Amygdala (tissue), 56 donors: ENCODE data around the gene PAK1.
"Not testable (repeated sequence)": the region's sequence is repeated elsewhere in the genome, so short reads cannot be mapped to it uniquely, and the experiment has no call there.

Experiments
- DNase-seq, 56 donors: peaks; one replicate each; lab custom pipeline; 2025; lab: John Stamatoyannopoulos, UW

The PAK1 gene

DNA sequence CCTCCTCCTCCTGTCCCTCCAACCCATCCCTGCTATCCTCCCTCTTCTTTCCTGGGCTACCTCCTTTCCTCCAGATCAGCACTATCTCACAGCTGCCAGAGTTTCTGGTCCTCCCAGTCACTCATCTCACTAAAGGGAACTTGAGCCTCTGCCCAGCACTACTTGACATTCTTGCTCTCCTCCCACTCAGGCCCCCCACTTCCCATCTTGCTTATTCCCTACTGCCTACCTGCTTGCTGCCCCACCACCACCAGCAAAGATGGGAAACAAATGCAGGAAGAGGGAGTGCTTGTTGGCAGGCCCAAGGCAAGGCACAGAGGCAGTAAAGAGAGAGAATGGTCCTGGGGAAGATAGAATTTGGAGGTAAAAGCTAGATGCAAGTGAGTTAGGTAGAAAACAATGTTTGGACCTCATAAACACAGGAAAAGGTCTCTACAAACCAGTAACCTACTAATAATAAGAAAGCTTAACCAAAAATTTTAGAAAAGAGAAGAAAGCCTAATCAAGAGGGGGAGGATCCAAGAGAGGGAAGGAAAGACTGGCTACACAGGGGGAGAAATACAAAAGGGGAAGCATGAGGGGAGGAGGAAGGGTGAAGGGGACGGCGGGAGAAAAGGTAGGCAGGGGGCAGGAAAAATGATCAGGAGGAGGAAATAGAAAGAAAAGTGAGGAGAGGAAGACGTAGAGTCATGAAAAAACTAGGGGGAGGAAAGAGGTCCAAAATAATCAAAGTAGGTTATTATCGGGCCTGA, 63.6 kb downstream of the PAK1 start:
- no peak for DNase-seq

DNA sequence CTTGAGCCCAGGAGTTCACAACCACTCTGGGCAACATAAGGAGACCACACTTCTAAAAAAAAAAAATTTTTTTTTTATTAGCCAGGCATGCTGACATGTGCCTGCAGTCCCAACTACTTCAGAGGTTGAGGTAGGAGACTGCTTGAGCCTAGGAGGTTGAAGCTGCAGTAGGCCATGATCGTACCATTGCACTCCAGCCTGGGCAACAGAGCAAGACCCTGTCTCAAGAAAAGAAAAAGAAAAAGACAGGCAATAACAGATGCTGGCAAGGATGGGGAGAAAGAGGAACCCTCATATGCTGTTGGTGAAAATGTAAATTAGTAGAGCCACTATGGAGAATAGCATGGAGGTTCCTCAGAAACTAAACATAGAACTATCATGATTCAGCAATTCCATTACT, 64.8 kb downstream of the PAK1 start:
- no peak for DNase-seq

- no peak for DNase-seq
These were observed 66.3 kb downstream of the PAK1 start for GRCh38 chr11:77407613-77408012.

DNA sequence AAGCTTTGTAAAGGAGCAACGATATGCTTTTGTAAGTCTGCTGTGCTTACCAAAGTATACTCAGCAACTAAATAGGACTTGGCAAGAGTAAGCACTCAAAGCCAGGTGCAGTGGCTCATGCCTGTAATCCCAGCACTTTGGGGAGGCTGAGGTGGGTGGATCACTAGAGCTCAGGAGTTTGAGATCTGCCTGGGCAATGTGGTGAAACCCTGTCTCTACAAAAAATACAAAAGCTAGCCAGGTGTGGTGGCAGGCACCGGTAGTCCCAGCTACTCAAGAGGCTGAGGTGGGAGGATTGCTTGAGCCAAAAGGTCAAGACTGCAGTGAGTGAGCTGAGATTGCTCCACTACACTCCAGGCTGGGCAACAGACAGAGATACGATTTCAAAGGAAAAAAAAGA, 67.5 kb downstream of the PAK1 start:
- no peak for DNase-seq

- no peak for DNase-seq
These were observed 70.7 kb downstream of the PAK1 start for GRCh38 chr11:77403211-77403610.

DNA sequence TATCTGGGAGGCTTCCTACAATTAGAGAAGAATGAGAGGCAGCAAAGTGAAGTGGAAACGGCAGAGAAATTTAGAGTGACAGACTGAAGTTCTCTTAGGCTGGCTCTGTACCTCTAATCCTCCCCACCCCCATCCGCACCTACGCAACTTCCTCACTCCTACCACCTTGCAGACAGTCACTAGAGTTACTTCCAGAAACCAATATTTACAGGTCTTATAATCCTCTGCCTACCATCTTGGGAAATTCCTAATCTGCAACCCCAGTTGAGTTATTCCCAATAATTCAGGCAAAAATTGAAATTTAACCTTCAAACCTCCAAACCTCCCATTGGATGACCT, 71.7 kb downstream of the PAK1 start:
- no peak for DNase-seq

DNA sequence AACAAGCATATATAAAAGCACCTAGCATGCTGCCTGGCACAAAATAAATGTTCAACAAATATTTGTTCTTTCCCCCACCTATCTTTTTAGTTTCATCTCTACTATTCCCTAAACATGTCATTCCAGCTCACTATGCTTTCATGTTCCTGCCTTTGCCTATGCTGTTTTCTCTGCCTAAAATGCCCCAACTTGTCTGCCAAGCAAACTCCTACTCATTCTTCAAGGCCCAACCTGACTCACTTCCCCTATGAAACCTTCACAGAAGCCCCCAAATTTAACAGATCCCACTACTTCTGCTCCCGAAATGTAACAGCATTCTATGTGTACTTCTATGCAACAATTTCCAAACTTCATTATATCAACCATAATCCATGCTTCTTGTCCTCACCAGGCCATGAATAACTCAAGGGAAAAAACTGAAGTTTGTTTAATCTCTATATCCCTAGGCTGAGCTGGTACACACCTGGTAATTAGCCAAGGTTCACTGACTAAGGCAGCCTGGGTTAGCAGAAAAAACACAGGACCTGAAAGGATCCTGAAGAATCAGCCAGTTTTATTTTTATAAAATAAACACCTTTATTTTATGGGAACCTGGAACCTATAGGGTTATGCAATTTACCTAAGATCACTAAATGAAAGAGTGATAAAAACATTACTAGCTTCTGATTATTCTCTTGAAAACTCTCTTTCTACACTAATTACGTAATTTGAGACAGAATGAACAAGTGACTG, 72.2 kb downstream of the PAK1 start:
- no peak for DNase-seq

- DNase-seq = no peak
These were observed 73.0 kb downstream of the PAK1 start for GRCh38 chr11:77400775-77401449.

DNA sequence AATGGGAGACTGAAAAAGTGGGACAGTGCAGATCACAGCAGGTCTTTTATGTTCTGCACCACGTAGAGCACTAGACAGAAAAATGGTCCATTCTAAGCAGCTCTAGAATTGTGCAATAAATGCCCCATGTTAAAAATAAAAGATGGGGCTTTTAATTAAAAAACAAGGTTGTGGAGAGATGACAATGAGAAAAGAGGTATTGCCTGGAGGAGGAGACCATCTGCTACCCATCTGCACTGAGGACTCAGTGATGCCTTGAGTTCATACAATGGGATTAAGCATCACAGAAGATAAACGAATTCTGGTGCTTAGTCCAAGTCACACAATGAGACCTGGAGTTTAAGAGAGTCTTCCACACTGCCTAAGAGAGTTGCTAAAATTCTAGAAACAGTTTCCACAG, 73.6 kb downstream of the PAK1 start:
- no peak for DNase-seq

DNA sequence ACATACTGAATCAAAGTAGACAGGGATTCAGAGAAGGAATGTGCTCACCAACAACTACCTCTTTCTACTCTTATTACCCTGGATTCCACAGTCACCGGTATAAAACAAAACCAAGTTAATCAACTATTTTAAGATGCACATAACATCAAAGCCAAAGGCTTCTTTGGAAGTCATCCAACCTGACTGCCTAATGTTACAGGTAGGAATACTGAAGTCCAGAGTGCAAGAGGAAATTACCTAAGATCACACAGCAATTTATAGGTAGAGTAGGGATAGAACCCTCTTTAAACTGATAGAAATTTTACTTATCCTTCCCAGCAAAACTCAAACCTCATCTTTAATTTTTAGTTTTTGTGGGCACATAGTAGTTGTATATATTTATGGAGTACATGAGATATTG, 76.3 kb downstream of the PAK1 start:
- DNase-seq = no peak

DNA sequence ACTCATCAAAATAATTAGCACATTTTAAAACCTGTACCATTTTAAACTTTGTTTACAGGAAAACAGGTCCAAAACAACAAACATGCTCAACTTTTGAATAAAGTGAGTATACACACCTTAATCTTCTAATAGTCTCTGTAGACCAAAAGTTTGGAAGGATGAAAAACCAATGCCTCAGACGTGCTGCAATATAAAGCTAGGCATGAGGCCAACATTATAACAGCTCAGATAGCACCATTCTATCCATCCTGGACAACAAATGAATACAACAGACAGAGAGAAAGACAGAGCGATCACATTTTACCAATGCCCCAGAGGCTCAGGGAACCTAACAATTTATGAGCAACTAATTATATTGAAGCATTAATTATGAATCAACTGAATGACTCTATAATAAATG, 77.0 kb downstream of the PAK1 start:
- no peak for DNase-seq

DNA sequence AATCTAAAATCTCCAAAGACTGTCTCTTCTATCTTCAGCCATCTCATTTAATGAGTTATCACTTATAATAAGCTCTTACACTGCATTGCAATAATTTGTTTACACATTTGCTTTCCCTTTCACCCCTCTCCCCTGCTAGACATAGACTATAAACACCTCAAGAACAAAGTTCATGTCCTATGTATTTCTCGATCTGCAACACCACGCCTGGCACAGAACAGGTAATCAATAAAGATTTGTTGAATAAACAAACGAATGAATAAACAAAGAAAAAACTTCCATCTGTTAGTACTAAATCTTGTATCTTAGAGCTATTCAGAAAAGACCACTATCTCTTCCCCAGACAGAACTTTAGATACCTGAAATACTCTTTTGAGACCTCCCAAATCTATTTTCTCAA, 77.6 kb downstream of the PAK1 start:
- DNase-seq = no peak

DNA sequence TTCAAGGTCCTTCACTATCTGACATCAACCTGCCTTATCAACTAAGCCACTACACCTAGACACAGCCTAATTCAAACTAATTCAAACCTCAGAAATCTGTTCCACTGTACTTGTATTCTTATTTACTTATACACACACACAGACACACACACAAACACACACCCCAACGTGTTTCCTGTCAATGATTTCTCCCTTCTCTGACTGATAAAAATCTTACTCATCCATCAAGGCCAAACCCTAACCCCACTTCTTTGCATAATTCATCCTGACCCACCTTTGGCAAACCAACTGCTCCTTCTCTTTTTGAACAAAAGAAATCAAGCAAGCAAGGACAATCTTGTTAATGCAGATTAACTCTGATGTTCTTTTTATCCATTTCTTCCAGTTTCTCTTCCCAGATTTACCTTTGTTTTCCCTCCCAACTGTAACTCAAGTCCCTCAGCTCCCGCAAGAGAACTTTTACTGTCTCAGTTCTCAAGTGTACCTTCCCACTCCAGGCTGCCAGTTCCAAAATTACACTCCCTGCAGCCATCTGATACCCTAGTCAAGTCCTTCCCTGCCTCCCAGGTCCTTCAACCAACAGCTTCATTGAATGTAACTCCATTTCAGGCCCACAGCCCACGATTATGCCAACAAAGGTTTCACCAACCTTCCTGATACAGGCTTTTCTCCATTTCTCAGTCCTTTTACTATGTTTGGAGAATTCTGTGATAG, 78.3 kb downstream of the PAK1 start:
- DNase-seq = no peak

GRCh38 chr11:77392842-77393241, 81.1 kb downstream of the PAK1 start:
- no peak for DNase-seq

DNA sequence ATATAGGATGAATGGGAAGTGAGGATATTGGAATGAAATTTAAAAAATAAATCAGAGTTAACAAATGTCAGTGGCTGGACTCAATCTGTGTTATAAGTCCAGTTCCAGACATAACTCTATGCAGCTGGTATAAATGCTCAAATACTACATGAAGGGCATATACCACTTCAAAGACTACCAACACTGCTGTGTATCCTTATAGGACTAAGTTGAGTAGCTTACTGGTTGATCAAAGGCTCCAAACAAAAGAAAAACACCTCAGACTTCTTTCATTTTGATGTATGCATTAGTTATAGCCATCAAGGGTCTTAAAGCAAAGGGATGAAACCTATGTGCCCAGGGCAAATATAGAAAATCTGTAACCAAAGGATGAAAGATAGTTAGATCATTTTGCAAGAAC, 86.2 kb downstream of the PAK1 start:
- no peak for DNase-seq

DNA sequence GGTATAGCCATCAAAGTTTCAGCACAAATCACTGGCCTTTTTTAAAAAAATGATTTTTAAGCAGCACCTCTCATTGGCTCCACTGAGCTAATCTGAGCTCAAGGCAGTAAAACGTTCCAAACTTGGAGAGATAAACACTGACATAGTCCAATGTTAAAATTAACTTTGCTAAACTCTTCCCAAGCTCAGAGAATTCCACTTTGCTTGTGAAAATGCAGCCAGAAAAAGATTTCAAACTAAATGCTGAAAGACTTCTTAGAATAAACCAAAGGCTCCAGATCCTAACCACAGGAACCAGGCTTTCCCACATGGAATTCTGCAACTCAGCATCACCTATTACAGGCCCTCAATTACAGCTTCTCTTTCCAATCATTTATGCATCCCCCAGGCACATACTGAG, 87.7 kb downstream of the PAK1 start:
- no peak for DNase-seq

DNA sequence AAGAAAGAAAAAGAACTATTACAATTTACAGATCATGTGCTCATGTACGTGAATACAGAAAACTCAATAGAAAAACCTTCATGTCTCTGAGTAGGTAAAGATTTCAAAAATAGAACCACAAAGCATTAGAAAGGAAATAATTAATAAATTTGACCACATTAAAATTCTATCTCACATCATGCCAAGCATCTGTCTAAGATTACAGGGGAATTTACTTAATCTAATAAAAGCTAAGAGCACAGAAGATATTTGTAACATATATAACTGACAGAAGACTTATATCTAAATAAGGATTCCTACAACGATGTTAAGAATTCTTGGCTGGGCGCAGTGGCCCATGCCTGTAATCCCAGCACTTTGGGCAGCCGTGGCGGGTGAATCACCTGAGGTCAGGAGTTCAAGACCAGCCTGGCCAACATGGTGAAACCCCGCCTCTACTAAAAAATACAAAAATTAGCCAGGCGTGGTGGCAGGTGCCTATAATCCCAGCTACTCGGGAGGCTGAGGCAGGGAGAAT, 88.6 kb downstream of the PAK1 start:
- not testable (repeated sequence) for DNase-seq

GRCh38 chr11:77384571-77384970, 89.3 kb downstream of the PAK1 start:
- no peak for DNase-seq

- not testable (repeated sequence) for DNase-seq
These were observed 90.5 kb downstream of the PAK1 start for GRCh38 chr11:77383349-77383748.

- no peak for DNase-seq
These were observed 91.9 kb downstream of the PAK1 start for GRCh38 chr11:77381729-77382665.
